H9 (cell line): ENCODE results near the gene MYO18A. TPM values are rescaled to one million over a fixed set of nuclear protein-coding genes. Genes with fewer than 3 reads are reported as not detected.

Source experiments
- DNase-seq: peaks from one replicate; pipeline ENCODE4 v3.0.0-alpha.2; 2017
- H2AFZ ChIP-seq: one replicate; pipeline ENCODE4 v1.6.1; 2013; ENCODE audit warnings: mild to moderate bottlenecking, low read length, control low read depth, moderate library complexity
- H2AK5ac ChIP-seq: 2 replicates; pipeline ENCODE4 v1.6.1; 2013; ENCODE audit warnings: low read length, control low read depth, mixed read lengths; ENCODE audit not compliant: insufficient read length
- H2BK120ac ChIP-seq: one replicate; pipeline ENCODE4 v1.6.1; 2013; ENCODE audit warnings: low read depth, mild to moderate bottlenecking, low read length, control low read depth, inconsistent platforms; ENCODE audit not compliant: poor library complexity, severe bottlenecking
- H2BK12ac ChIP-seq: 2 replicates; pipeline ENCODE4 v1.6.1; 2013; ENCODE audit warnings: low read length, control low read depth, mixed read lengths, low read depth; ENCODE audit not compliant: insufficient read length
- H2BK15ac ChIP-seq: 2 replicates; pipeline ENCODE4 v1.6.1; 2013; ENCODE audit warnings: low read depth, low read length, control low read depth
- H2BK20ac ChIP-seq: one replicate; pipeline ENCODE4 v1.6.1; 2013; ENCODE audit warnings: low read depth, mild to moderate bottlenecking, low read length, control low read depth, inconsistent platforms; ENCODE audit not compliant: poor library complexity, severe bottlenecking
- H2BK5ac ChIP-seq: 2 replicates; pipeline ENCODE4 v1.6.1; 2013; ENCODE audit warnings: low read length, control low read depth, mixed read lengths; ENCODE audit not compliant: insufficient read length
- H3K14ac ChIP-seq: 2 replicates; pipeline ENCODE4 v1.6.1; 2013; ENCODE audit warnings: low read length, control low read depth; ENCODE audit not compliant: insufficient read depth
- H3K18ac ChIP-seq: 2 replicates; pipeline ENCODE4 v1.6.1; 2013; ENCODE audit warnings: low read depth, mild to moderate bottlenecking, mixed read lengths, low read length, control low read depth; ENCODE audit not compliant: insufficient read length
- H3K23ac ChIP-seq: 2 replicates; pipeline ENCODE4 v1.6.1; 2013; ENCODE audit warnings: low read length, control low read depth, mixed read lengths, low read depth; ENCODE audit not compliant: insufficient read length
- H3K23me2 ChIP-seq: 2 replicates; pipeline ENCODE4 v1.6.1; 2013; ENCODE audit warnings: low read depth, mild to moderate bottlenecking, mixed read lengths, low read length, control low read depth; ENCODE audit not compliant: insufficient read length, poor library complexity, severe bottlenecking
- H3K27ac ChIP-seq: 2 replicates; pipeline ENCODE4 v1.5.1; 2013; ENCODE audit warnings: low read length, control low read depth, mixed read lengths, low read depth; ENCODE audit not compliant: insufficient read length
- H3K27me3 ChIP-seq: 2 replicates; pipeline ENCODE4 v1.6.1; 2013; ENCODE audit warnings: low read length, control low read depth, inconsistent platforms; ENCODE audit not compliant: insufficient read depth
- H3K4ac ChIP-seq: 2 replicates; pipeline ENCODE4 v1.6.1; 2013; ENCODE audit warnings: low read depth, mild to moderate bottlenecking, control low read depth, inconsistent platforms, low read length, moderate library complexity
- H3K4me1 ChIP-seq: 2 replicates; pipeline ENCODE4 v1.6.1; 2013; ENCODE audit warnings: low read length, control low read depth, inconsistent platforms; ENCODE audit not compliant: insufficient read depth
- H3K4me2 ChIP-seq: 2 replicates; pipeline ENCODE4 v1.6.1; 2013; ENCODE audit warnings: low read length, control low read depth, mixed read lengths; ENCODE audit not compliant: insufficient read length, insufficient read depth
- H3K56ac ChIP-seq: 2 replicates; pipeline ENCODE4 v1.6.1; 2013; ENCODE audit warnings: low read depth, mild to moderate bottlenecking, mixed read lengths, low read length, control low read depth; ENCODE audit not compliant: insufficient read length
- H3K79me1 ChIP-seq: 2 replicates; pipeline ENCODE4 v1.6.1; 2013; ENCODE audit warnings: low read depth, mild to moderate bottlenecking, moderate library complexity, low read length, control low read depth, inconsistent platforms; ENCODE audit not compliant: insufficient read depth, poor library complexity, severe bottlenecking
- H3K79me2 ChIP-seq: 2 replicates; pipeline ENCODE4 v1.6.1; 2013; ENCODE audit warnings: low read length, control low read depth, inconsistent platforms; ENCODE audit not compliant: insufficient read depth
- H3K9ac ChIP-seq: 2 replicates; pipeline ENCODE4 v1.6.1; 2013; ENCODE audit warnings: low read length, control low read depth, mixed read lengths; ENCODE audit not compliant: insufficient read length; ENCODE audit errors: extremely low read depth
- H3K9me3 ChIP-seq: one replicate; pipeline ENCODE4 v1.6.1; 2013; ENCODE audit warnings: low read depth, low read length, inconsistent platforms; ENCODE audit not compliant: control insufficient read depth
- H3T11ph ChIP-seq: one replicate; pipeline ENCODE4 v1.6.1; 2013; ENCODE audit warnings: mild to moderate bottlenecking, low read length, control low read depth, inconsistent platforms
- H4K20me1 ChIP-seq: one replicate; pipeline ENCODE4 v1.6.1; 2013; ENCODE audit not compliant: control insufficient read depth, insufficient read length, insufficient read depth
- H4K5ac ChIP-seq: 2 replicates; pipeline ENCODE4 v1.6.1; 2013; ENCODE audit warnings: low read depth, mild to moderate bottlenecking, mixed read lengths, low read length, control low read depth; ENCODE audit not compliant: insufficient read length
- H4K8ac ChIP-seq: replicated peaks from 2 replicates; pipeline ENCODE4 v1.6.1; 2013; ENCODE audit warnings: low read length, control low read depth, mixed read lengths, low read depth; ENCODE audit not compliant: insufficient read length
- H4K91ac ChIP-seq: 2 replicates; pipeline ENCODE4 v1.6.1; 2013; ENCODE audit warnings: low read depth, mild to moderate bottlenecking, moderate library complexity, mixed read lengths, low read length, control low read depth; ENCODE audit not compliant: insufficient read length
- H3K27ac Mint-ChIP-seq, 3 experiments: 2 replicates in 2 of 3; 3 replicates in 1 of 3; pipeline ENCODE4 v1.8.0; 2020 to 2021; ENCODE audit warnings: mixed read lengths in 3 of 3, mild to moderate bottlenecking in 1 of 3, moderate library complexity in 1 of 3
- H3K27me3 Mint-ChIP-seq: 2 replicates; pipeline ENCODE4 v1.8.0; 2021; ENCODE audit warnings: low read depth, mild to moderate bottlenecking, moderate library complexity, mixed read lengths
- H3K36me3 Mint-ChIP-seq, 3 experiments: 2 replicates in 2 of 3; 3 replicates in 1 of 3; pipeline ENCODE4 v1.8.0; 2020 to 2021; ENCODE audit warnings: low read depth in 3 of 3, mixed read lengths in 3 of 3; ENCODE audit not compliant: insufficient read depth in 1 of 3
- H3K4me1 Mint-ChIP-seq, 2 experiments: 2 replicates each; pipeline ENCODE4 v1.8.0; 2020; ENCODE audit warnings: mixed read lengths in 2 of 2
- H3K4me3 Mint-ChIP-seq, 2 experiments: 2 replicates in 1 of 2; 3 replicates in 1 of 2; pipeline ENCODE4 v1.8.0; 2020 to 2021; ENCODE audit warnings: mild to moderate bottlenecking in 2 of 2, mixed read lengths in 2 of 2, moderate library complexity in 1 of 2
- H3K9me3 Mint-ChIP-seq, 2 experiments: 2 replicates in 1 of 2; 3 replicates in 1 of 2; pipeline ENCODE4 v1.8.0; 2020; ENCODE audit warnings: mild to moderate bottlenecking in 2 of 2, mixed read lengths in 2 of 2, moderate library complexity in 1 of 2
- WGBS: extraction: QIAGEN DNeasy Blood & Tissue Kit; methylation state at CpG from one replicate; pipeline ENCODE4 v1.1.7; 2013; ENCODE audit warnings: missing lambda C conversion rate, low lambda C conversion rate, mixed read lengths; ENCODE audit not compliant: insufficient read length; ENCODE audit errors: extremely low coverage; 5-methylcytosine and 5-hydroxymethylcytosine counted together
- total RNA-seq: library from RNA; stranded (reverse); gene quantifications from 2 replicates; pipeline ENCODE4 v1.2.1, GENCODE V29; 2021
- TF ChIP-seq, protein P1 (sequence below): fragments of 200-600 bp; sonication (generic); conservative IDR thresholded peaks from 3 replicates; pipeline ENCODE4 v1.8.0; 2021; ENCODE audit warnings: antibody characterized with exemption, mild to moderate bottlenecking

MYO18A gene
- total RNA-seq, 1 experiment from 2014 or later = 21.6 TPM

DNA sequence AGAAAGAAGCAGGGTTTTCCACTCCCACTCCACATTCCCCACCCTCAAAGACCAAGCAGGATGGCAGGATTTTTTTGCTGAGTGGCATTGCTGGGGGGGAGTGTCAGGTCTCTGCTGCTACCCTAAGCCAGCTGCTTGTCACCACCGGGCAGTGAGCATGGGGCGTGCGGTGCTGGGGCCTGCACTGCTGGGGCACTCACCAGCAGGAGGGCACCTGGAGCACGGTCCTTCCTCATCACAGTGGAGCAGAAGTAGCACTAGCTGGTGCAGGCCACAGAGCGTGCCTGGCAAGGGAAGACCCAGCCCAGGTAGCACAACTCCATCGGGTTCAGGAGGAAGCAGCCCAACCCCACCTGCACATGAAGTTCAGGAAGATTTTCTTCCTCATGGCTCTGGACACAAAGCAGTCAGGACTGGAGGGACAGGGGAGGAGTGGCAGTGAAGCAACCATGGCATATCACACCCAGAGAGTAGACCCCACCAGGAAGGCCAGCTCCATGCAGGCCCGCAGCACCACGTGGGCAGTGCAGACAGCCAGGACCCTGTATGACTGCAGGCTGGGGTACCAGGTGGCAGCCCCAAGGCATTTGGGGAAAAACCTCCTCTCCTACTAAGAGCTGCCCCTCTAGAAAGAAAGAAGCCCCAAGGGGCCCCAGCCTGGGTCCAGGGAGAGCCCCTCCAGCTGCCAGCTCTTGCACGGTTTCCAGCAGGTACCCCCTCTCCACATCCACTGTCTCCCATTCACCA, 16.7 kb upstream of the MYO18A start:
- Histone ChIP-seq H2BK12ac (no peak overlapping the region), H4K91ac (no peak overlapping the region), H2BK5ac (no peak overlapping the region), H2BK120ac (no peak overlapping the region), H3K27me3 (no peaks in the 10 kb centered on the region), H3K23ac (no peak overlapping the region), H4K5ac (no peak overlapping the region), H3K9ac (no peak overlapping the region), H3K9me3 (no peaks in the 10 kb centered on the region), H3K18ac (no peak overlapping the region), H3K27ac (no peak overlapping the region), H3K79me1 (no peaks in the 10 kb centered on the region), H3K4ac (no peak overlapping the region), H3K56ac (no peak overlapping the region), H3K23me2 (no peaks in the 10 kb centered on the region), H3K4me2 (no peak overlapping the region), H4K8ac (no peak overlapping the region), H2AFZ (no peak overlapping the region), H3K79me2 (no peaks in the 10 kb centered on the region), H3K4me1 (no peaks in the 10 kb centered on the region), H2BK20ac (no peak overlapping the region), H3K14ac (no peak overlapping the region; the same call in 1 of the 2 replicates), H2BK15ac (no peak overlapping the region), H4K20me1 (no peaks in the 10 kb centered on the region), H3T11ph (no peak overlapping the region), H2AK5ac (no peak overlapping the region)
- Mint-ChIP-seq H3K4me3 (no peak overlapping the region), H3K36me3 (no peaks in the 10 kb centered on the region), H3K27me3 (peaks cover 3% of the 10 kb centered on the region; the same call in 1 of the 2 replicates), H3K27ac (peak overlapping the region in 1 of 3 experiments; percentile 30; a peak in 2 of 7 replicates), H3K4me1 (peaks cover 5 to 6% of the 10 kb centered on the region in 2 experiments; a peak in 3 of 4 replicates), H3K9me3 (no peaks in the 10 kb centered on the region)
- TF ChIP-seq, protein P1, sequence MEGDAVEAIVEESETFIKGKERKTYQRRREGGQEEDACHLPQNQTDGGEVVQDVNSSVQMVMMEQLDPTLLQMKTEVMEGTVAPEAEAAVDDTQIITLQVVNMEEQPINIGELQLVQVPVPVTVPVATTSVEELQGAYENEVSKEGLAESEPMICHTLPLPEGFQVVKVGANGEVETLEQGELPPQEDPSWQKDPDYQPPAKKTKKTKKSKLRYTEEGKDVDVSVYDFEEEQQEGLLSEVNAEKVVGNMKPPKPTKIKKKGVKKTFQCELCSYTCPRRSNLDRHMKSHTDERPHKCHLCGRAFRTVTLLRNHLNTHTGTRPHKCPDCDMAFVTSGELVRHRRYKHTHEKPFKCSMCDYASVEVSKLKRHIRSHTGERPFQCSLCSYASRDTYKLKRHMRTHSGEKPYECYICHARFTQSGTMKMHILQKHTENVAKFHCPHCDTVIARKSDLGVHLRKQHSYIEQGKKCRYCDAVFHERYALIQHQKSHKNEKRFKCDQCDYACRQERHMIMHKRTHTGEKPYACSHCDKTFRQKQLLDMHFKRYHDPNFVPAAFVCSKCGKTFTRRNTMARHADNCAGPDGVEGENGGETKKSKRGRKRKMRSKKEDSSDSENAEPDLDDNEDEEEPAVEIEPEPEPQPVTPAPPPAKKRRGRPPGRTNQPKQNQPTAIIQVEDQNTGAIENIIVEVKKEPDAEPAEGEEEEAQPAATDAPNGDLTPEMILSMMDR = no peak
- no CpG with 5 or more reads among the region's 9 CpGs for WGBS
- DNase-seq = no peak
